ENCODE measurements around the gene SND1. TPM values are rescaled to one million over a fixed set of nuclear protein-coding genes. Genes with fewer than 3 reads are reported as not detected.

SND1 gene
- total and polyA plus RNA-seq, 9 donors = 88.3 to 125 (median 97.7) TPM

Other genes with a start within 250 kb of the SND1 start
- gene GCC1, start 66.6 kb upstream of the SND1 start, total RNA-seq = 7.7 TPM
- 10 to 100 TPM in 1 of 8 donors, 1 to 10 TPM in 7; 7.4 to 11.6 (median 9.2) TPM for gene GCC1, start 66.6 kb upstream of the SND1 start, polyA plus RNA-seq (ENCODE audit: insufficient read depth in 1 of 8, insufficient read length in 8 of 8, low replicate concordance in 1 of 8)
- gene ARF5, start 63.8 kb upstream of the SND1 start, total RNA-seq = 113 TPM
- 100 to 1,000 TPM; 125 to 171 (median 150) TPM for gene ARF5, start 63.8 kb upstream of the SND1 start, polyA plus RNA-seq (ENCODE audit: insufficient read depth in 1 of 8, insufficient read length in 8 of 8, low replicate concordance in 1 of 8)
- 0.18 TPM for gene FSCN3, start 58.5 kb upstream of the SND1 start, total RNA-seq
- under 1 TPM in 6 of 8 donors, not detected in 2; 0.13 to 0.32 (median 0.24) TPM for gene FSCN3, start 58.5 kb upstream of the SND1 start, polyA plus RNA-seq (ENCODE audit: insufficient read depth in 1 of 8, insufficient read length in 8 of 8, low replicate concordance in 1 of 8)
- not detected for gene PAX4, start 34.1 kb upstream of the SND1 start, total RNA-seq
- gene PAX4, start 34.1 kb upstream of the SND1 start, polyA plus RNA-seq (ENCODE audit: insufficient read depth in 1 of 8, insufficient read length in 8 of 8, low replicate concordance in 1 of 8) = under 1 TPM in 1 of 8 donors, not detected in 7; 0.11 TPM

All from muscle of leg (tissue), 9 donors.